Thyroid gland (tissue), 4 donors: Measurements from ENCODE around the gene LHX6.

Experiments
- POLR2A ChIP-seq, 2 donors: fragments of 450-650 bp; IDR thresholded peaks; one replicate each; pipeline ENCODE4 v1.6.1; 2017; ENCODE audit warnings: antibody characterized with exemption in 2 of 2, mild to moderate bottlenecking in 2 of 2, moderate library complexity in 1 of 2
- TF ChIP-seq, protein P1 (sequence below), 6 experiments: fragments of 200-600 bp in 3 of 6; fragments of 450-650 bp in 3 of 6; sonication (generic) in 3 of 6; IDR thresholded peaks; one replicate each; pipeline ENCODE4 v1.5.1; 2016 to 2019; ENCODE audit warnings: antibody characterized with exemption in 6 of 6, mild to moderate bottlenecking in 2 of 6, inconsistent platforms in 1 of 6, moderate library complexity in 1 of 6

DNA sequence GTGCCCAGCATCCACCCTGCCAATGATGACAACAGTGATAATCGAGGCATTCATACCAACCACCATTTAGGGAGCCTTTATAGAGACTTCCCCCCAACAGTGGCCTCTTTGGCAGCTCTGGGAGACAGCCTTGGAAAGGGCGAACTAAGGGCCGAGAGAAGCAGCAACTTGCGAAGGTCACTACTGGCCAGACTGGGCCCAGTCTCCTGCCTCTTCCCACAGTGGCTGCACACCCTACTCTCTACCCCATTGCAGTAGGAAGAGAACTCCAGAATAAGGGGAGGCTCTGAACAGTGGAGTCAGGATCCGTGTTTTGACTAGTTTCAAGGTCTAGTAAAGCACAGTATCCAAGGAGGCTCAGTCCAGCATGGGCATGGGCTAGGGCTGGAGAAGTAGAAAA is 5.3 kb downstream of the LHX6 start:
- TF ChIP-seq, protein P1, sequence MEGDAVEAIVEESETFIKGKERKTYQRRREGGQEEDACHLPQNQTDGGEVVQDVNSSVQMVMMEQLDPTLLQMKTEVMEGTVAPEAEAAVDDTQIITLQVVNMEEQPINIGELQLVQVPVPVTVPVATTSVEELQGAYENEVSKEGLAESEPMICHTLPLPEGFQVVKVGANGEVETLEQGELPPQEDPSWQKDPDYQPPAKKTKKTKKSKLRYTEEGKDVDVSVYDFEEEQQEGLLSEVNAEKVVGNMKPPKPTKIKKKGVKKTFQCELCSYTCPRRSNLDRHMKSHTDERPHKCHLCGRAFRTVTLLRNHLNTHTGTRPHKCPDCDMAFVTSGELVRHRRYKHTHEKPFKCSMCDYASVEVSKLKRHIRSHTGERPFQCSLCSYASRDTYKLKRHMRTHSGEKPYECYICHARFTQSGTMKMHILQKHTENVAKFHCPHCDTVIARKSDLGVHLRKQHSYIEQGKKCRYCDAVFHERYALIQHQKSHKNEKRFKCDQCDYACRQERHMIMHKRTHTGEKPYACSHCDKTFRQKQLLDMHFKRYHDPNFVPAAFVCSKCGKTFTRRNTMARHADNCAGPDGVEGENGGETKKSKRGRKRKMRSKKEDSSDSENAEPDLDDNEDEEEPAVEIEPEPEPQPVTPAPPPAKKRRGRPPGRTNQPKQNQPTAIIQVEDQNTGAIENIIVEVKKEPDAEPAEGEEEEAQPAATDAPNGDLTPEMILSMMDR (IDR thresholded peaks at IDR 0.05), result no peak
- TF ChIP-seq POLR2A (IDR thresholded peaks at IDR 0.05), result no peak
